Measurements from ENCODE around the gene SLC25A21.

- TF ChIP-seq POLR2A (IDR thresholded peaks at IDR 0.05) (no peak), CTCF (IDR thresholded peaks at IDR 0.05) (no peak)
Observed at GRCh38 chr14:37203423-37203822, 31.0 kb upstream of the SLC25A21 start.

All from lower leg skin (tissue), 3 donors.